ENCODE data around the gene KHNYN.

The KHNYN gene

DNA sequence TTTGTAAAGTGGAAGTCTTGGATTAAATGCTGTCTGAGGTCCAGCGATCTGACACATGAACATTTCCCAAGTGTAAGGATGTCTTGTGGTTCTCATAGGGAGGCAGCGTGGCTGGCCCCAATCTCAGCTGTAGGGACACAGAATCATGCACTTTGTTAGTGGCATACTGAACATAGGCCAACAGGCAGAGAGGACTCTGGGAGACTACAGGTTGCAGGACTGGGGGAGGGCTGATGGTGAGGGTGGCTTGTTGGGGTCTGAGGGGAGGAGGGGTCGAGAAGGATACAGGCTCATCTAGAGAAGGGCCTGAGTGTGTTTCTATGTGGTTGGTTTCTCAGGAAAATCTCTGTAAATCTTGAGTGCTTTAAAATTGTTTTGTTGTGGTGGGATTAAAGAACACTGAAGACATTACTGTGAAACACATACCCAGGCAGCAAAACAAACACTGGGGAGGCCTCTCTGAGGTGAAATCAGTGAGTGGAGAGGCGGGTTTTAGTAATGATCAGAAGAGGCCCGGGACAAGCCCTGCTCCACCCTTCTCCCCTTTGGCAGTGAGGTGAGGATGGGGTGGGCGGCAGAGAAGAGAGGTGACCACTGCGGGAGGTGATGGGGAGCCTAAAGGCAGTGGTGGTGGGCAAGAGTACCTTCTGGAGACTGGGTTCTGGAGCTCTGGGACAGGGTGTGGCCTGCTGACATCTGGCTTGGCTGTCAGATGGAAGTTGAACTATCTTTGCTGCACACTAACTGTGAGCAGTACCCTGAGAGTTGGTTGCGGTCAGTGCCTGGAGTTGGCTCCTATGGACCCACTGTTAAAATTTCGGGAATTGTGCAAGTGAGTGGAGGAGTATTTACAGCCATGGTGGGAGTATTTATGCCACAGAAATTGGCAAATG lies 27.7 kb upstream of the KHNYN start:
- DNase-seq (ENCODE audit: low spot score): no peak

DNA sequence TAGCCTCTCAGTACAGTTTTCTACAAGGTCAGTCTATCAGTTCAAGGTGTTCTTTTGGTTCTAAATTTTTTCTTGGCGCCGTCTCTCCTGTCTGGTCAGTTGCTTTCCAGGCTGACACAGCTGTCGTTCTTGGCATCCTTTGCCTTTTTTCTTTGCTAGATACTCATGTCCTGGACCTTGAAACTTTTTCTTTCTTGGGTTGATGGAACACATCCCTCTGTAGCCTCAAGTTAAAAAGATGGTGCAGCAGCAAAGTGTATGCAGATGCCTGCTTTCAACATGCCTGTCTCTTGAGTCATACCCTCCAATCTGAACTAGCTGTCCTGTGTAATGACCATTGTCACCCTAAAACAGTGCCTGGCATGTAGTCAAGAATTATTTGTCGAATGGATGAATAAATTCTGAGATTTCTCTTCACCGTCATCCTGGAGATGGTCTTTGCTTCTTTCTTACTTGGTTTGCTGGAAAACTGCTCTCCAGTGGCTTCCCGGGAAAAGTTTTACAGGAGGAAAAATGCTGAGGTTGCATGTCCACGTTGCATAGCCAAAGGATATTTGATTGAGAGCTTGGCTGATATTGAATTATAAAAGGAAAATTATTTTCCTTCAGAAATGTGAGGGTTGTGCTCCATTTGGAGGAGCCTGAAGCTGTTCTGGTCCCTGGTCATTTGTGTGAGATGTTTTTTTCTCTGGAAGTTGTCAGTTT lies 26.3 kb upstream of the KHNYN start:
- DNase-seq (ENCODE audit: low spot score): no peak

DNA sequence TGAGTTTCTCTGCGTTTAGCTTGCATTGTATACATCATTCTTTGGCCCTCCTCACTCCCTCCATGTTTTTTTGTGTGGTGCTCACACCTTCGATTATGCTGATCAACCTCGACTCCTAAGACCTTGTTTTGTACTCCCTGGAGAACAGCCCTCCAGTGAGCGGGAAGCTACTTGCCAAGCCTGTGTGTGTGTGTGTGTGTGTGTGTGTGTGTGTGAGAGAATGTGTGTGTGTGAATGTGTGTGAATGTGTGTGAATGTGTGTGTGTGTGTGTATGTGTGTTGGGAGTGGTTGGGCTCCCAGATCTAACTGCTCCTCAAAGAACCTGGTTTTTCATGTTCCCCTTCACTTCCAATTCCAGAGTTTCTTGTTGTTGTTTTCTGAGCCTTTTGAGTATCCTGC lies 24.9 kb upstream of the KHNYN start:
- DNase-seq (ENCODE audit: low spot score): no peak

DNA sequence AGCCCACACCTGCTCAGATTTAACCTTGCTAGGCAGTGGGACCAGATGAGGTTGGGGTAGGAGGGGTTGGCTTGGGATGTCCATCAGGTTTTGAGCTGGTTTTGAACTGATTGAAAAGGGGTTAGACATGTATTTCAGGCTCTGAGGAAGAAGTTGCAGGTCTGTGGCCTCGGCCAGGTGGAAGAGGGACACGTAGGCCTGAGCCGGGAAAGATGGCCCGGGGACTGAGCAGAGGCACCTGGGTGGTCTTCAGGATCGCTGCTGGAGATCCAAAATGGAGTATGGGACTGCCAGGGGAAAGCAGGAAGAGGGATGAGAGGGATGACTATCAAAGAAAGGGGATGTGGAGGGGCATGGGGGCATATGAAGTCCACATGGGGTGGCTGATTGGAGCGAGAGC lies 23.3 kb upstream of the KHNYN start:
- DNase-seq (ENCODE audit: low spot score): no peak

DNA sequence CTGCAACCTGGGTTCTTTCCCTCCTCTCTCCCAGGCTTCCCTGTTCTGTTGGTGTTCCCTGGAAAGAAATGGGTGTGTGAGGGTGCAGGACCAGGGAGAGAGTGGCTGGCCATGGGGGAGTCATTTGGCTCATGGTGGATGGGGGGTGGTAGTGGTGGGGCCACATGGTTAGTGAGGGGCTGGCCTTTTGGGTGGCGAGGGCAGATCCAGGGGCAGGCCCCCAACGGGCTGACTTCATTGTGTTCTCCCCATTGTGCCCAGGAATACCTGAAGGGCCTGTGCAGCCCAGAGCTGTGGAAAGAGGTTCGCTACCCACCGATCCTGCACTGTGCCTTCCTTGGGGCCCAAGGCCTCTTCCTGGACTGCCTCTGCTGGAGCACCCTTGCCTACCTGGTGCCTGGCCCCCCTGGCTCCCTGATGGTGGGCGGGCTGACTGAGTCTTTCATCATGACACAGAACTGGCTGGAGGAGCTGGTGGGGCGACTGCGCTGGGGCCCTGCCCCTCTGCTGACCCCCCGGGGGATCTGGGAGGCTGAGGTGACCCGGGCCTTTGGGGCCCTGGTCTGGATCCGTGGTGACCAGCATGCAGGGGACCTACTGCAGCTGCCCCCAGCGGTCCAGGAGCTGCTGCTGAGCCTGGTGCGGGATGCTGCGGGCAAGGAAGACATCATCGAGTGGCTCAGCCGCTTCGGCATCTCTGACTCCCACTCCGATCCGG lies 22.0 kb upstream of the KHNYN start:
- DNase-seq (ENCODE audit: low spot score): no peak

DNA sequence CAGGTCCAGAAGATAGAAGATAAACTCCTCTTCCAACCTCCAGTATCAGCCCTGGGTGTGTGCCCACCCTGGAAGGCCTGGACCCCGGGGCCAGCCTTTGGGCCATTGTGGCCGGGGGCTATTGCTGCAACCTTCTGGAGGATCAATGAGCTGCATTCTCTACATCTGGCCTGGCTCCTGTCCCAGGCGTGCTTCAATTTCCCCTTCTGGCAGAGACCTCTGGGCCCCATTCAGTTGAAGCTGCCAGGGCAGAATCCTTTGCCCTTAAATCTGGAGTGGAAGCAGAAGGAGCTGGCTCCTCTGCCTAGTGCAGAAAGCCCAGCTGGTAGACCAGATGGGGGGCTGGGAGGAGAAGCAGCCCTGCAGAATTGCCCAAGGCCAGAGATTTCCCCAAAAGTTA lies 21.0 kb upstream of the KHNYN start:
- DNase-seq (ENCODE audit: low spot score): no peak

DNA sequence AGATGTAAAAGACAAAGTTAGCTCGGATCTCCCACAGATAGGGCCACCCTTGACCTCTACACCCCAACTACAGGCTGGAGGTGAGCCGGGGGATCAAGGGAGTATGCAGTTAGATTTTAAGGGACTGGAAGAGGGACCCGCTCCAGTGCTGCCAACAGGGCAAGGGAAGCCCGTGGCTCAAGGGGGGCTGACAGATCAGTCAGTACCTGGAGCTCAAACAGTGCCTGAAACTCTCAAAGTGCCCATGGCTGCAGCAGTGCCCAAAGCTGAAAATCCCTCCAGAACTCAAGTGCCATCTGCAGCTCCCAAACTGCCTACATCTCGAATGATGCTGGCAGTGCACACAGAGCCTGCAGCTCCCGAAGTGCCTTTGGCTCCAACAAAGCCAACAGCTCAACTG lies 20.6 kb upstream of the KHNYN start:
- DNase-seq (ENCODE audit: low spot score): no peak

DNA sequence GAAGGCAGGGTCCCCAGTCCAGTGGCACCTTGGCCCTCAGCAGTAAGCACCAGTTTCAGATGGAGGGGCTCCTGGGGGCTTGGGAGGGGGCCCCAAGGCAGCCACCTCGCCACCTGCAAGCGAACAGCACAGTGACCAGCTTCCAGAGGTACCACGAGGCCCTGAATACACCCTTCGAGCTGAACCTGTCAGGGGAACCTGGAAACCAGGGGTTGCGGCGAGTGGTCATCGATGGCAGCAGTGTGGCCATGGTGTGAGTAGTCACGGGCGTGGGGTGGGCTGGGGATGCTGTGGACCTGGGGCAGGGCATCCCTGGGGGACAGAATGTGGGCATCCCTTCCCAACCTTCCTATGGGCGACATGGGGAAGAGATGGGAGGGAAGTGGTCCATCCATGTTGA lies 19.8 kb upstream of the KHNYN start:
- no peak for DNase-seq (ENCODE audit: low spot score)

DNA sequence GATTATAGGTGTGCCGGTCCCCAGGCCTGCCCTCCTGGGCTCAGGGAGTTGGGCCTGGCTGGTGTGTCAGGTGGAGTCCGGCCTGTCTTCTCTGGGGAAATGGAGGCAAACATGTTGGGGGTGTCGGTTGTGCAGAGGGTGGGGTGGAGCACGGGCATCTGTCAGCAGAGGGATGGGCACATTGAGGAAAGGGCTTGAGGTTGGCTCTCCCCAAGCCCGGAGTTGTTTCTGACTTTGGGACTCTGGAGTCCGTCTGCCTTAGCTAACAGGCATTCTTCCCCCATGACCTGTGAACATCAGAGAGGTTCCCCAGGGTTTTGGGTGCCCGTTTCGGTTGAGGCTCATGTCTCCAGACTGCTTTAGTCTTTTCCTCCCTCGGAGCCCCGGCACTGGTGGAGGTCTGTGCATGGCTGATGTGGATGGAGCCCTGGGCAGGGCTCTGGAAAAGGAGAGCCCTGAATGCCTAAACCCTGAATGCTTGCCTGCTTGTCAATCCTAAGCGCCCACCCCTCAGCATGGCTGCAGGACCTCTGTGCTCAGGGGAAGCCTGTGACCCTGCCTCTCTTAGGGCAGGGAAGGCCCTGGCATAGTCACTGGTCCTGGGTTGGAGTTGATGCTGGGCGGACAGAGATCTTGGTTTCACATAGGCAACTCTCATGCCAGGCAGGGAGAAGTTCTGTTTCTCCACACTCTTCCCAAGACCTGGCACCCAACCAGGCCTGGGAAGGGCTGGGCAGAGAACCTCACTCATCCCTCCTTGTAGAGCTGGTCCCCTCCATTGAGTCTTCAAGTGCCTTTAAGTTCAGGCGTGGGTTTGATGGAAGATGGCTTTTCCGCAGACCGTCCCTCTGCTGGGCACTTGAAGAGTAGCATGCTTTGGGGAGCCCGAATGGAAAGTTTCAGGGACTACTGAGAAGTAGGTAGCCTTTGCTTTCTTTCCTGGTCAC lies 18.0 kb upstream of the KHNYN start:
- no peak for DNase-seq (ENCODE audit: low spot score)

DNA sequence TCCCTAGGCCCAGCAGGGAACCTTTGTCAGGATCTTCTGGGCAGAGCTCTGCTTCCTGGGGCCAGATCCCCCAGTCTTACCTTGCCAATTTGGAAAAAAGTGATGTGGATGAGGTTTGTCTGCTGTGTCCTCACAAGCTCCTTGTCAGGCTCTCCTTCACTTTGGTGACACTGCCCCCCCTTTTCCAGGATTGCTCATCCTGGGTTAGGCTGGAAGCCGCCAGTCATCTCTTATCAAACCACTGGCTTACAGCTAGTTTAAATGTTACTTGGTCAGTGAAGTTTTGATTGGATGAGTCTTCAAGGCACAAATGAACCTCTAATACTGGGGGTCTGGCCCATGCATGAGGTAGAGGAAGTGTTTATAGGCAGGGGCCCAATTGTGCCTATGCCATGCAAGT lies 15.7 kb upstream of the KHNYN start:
- DNase-seq (ENCODE audit: low spot score): no peak

DNA sequence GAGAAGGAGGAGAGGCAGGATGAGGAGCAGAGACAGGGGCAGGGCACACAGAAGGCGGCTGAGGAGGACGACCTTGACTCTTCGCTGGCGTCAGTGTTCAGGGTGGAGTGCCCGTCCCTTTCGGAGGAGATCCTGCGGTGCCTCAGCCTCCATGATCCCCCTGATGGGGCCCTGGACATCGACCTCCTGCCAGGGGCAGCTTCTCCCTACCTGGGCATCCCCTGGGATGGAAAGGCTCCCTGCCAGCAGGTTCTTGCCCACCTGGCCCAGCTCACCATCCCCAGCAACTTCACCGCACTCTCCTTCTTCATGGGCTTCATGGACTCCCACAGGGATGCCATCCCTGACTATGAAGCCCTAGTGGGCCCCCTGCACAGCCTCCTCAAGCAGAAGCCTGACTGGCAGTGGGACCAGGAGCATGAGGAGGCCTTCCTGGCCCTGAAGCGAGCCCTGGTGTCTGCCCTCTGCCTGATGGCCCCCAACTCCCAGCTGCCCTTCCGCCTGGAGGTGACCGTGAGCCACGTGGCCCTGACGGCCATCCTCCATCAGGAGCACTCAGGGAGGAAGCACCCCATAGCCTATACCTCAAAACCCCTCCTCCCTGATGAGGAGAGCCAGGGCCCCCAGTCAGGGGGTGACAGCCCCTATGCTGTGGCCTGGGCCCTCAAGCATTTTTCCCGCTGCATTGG lies 14.9 kb upstream of the KHNYN start:
- DNase-seq (ENCODE audit: low spot score): no peak

DNA sequence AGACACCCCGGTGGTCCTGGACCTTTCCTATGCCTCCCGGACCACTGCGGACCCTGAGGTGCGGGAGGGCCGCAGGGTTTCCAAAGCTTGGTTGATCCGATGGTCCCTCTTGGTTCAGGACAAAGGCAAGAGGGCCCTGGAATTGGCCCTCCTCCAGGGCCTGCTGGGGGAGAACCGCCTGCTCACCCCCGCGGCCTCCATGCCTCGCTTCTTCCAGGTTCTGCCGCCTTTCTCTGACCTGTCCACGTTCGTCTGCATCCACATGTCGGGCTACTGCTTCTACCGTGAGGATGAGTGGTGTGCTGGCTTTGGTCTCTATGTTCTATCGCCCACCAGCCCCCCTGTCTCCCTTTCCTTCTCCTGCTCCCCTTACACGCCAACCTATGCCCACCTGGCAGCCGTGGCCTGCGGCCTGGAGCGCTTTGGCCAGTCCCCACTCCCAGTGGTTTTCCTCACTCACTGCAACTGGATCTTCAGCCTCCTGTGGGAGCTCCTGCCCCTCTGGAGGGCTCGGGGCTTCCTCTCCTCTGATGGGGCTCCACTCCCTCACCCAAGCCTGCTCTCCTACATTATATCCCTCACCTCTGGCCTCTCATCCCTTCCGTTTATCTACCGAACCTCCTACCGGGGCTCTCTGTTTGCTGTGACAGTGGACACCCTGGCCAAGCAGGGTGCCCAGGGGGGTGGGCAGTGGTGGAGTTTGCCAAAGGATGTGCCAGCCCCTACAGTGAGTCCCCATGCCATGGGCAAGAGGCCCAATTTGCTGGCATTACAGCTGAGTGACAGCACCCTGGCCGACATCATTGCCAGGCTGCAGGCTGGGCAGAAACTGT lies 14.1 kb upstream of the KHNYN start:
- no peak for DNase-seq (ENCODE audit: low spot score)

DNA sequence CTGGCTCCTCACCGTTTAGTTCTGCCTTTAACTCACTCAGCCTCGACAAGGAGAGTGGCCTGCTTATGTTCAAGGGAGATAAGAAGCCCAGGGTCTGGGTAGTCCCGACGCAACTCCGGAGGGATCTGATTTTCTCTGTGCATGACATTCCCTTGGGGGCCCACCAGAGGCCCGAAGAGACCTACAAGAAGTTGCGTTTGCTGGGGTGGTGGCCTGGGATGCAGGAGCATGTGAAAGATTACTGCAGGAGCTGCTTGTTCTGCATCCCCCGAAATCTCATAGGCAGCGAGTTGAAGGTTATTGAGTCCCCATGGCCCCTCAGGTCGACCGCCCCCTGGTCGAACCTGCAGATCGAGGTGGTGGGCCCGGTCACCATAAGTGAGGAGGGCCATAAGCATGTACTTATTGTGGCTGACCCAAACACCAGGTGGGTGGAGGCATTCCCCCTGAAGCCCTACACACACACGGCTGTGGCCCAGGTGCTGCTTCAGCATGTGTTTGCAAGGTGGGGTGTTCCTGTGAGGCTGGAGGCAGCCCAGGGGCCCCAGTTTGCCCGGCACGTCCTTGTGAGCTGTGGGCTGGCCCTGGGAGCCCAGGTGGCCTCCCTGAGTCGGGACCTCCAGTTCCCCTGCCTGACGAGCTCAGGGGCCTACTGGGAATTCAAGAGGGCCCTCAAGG lies 13.4 kb upstream of the KHNYN start:
- no peak for DNase-seq (ENCODE audit: low spot score)

DNA sequence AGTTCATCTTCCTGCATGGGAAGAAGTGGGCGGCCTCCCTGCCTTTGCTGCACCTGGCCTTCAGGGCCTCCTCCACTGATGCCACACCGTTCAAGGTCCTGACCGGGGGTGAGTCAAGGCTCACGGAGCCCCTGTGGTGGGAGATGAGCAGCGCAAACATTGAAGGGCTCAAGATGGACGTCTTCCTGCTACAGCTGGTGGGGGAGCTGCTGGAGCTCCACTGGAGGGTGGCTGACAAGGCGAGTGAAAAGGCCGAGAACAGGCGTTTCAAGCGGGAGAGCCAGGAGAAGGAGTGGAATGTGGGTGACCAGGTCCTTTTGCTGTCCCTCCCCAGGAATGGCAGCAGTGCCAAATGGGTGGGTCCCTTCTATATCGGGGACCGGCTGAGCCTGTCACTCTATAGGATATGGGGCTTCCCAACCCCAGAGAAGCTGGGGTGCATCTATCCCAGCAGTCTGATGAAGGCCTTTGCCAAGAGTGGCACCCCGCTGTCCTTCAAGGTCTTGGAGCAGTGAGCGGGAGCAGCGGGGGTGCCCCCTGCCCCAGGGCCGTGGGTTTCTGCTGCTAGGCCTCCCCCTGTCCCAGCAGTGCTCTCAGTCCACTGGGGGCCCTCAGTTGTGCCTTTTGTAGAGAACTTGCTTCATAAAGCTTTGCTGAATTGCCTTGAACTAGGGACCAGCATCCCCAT lies 12.7 kb upstream of the KHNYN start:
- DNase-seq (ENCODE audit: low spot score): no peak

DNA sequence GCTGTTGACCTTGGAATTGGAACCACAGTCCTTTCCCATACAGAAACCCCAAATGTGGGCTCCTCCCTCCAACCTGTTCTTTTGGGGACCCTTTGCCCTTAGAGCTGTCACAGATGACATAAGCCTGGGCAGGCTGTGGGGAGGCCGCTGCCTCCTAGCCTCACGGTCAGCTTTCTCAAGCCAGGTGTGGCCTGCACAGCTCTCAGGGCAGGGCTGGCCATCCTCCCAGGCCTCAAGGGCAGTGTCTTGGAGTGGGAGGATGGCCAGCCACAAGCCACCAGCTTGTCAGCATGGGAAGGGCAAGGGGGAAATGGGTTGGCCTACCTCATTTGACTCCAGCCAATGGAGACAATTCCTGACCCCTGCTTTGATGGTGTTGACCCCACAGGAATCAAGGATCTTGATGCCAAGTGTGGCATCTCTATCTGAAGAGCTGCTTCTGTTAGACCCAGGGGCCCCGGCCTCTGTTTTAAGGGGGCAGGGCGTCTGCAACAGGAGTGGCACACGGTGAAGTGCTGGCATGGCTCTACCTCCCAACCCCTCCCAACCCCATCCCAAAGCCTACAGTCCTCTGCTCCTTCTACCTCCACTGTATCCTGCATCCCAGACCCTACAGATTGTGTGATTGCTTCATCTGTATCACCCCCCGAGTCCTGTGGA lies 11.8 kb upstream of the KHNYN start:
- DNase-seq (ENCODE audit: low spot score): no peak

DNA sequence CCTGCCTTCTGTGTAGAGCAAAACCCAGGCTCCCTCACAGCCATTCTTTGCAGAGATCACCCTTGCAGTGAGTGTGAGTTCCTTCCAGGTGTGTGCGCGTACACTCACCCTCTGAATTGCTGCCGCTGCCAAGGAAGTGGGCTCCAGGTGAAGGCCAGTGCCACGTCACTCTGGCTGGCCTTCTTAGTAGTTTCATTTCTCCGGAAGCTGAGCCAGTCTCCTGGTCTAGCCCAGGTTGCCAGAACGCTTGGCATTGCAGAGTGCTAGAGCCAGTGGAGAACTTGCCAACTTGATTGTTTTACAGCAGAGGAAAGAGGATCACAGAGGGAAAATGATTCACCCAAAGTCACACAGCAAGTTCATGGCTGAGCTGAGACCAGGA lies 11.3 kb upstream of the KHNYN start:
- DNase-seq (ENCODE audit: low spot score): no peak

DNA sequence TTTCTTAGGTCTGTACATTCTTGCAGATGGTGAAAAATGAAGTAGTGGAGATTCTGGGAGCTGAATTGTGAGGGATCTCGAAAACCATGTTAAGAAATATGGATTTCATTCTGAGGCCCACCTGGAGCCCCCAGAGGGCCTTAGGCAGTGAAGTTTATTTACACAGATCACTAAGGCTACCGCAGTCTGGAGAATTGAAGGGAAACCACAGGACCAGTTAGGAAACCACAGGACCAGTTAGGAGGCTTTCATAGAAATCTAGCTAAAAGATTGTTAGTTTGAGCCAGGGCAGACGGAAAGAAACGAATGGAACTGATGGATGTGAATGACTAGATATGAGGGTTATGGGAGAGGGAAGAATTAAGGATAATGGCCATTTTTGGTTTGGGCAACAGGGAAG lies 7.5 kb upstream of the KHNYN start:
- DNase-seq (ENCODE audit: low spot score): no peak
